Stimulated activated naive B cell treated with anti-CD40 and anti-IgM and Interleukin-4, amounts not matched to agents 10 μg/mL and 1 μg/mL and 100 μg/mL, for 72 hours (primary cell): Measurements from ENCODE around the gene PML.

Source experiments
- ATAC-seq, 2 donors: fragments of 150-1000 bp; cut with Tn5 transposase; replicated peaks; 2 replicates each; pipeline ENCODE4 v1.10.0; 2021; ENCODE audit warnings: moderate library complexity in 1 of 2
- DNase-seq: peaks from one replicate; pipeline ENCODE4 v3.0.0; 2021
- H3K27ac Mint-ChIP-seq: one replicate; pipeline ENCODE4 v1.8.0; 2022; ENCODE audit warnings: mild to moderate bottlenecking, mixed read lengths
- H3K27me3 Mint-ChIP-seq, 2 donors: one replicate each; pipeline ENCODE4 v1.8.0; 2022; ENCODE audit warnings: mixed read lengths in 2 of 2
- H3K36me3 Mint-ChIP-seq, 2 donors: one replicate each; pipeline ENCODE4 v1.8.0; 2022; ENCODE audit warnings: mixed read lengths in 2 of 2, mild to moderate bottlenecking in 1 of 2
- H3K4me1 Mint-ChIP-seq, 2 donors: one replicate each; pipeline ENCODE4 v1.8.0; 2022; ENCODE audit warnings: mixed read lengths in 2 of 2, mild to moderate bottlenecking in 1 of 2
- H3K4me3 Mint-ChIP-seq, 2 donors: one replicate each; pipeline ENCODE4 v1.8.0; 2022; ENCODE audit warnings: mild to moderate bottlenecking in 2 of 2, mixed read lengths in 2 of 2, moderate library complexity in 1 of 2
- H3K9me3 Mint-ChIP-seq, 2 donors: one replicate each; pipeline ENCODE4 v1.8.0; 2022; ENCODE audit warnings: mixed read lengths in 2 of 2, mild to moderate bottlenecking in 1 of 2

PML gene

GRCh38 chr15:74022706-74023470 lies 28.4 kb downstream of the PML start:
- no peak for DNase-seq
- Mint-ChIP-seq H3K36me3 (peaks cover 37 to 43% of the 10 kb centered on the region in 2 donors), H3K9me3 (no peaks in the 10 kb centered on the region), H3K27me3 (no peaks in the 10 kb centered on the region), H3K4me1 (peaks cover 4 to 11% of the 10 kb centered on the region in 2 donors), H3K4me3 (no peak overlapping the region), H3K27ac (peak overlapping the region; percentile 59)
- no peak for ATAC-seq

GRCh38 chr15:74024687-74025086 lies 30.2 kb downstream of the PML start:
- Mint-ChIP-seq H3K4me3 (no peak overlapping the region), H3K27ac (peak overlapping the region; percentile 32), H3K4me1 (peaks cover 3 to 11% of the 10 kb centered on the region in 2 donors)

GRCh38 chr15:74025436-74025835 lies 30.9 kb downstream of the PML start:
- Mint-ChIP-seq H3K36me3 (peaks cover 39 to 55% of the 10 kb centered on the region in 2 donors), H3K27me3 (no peaks in the 10 kb centered on the region), H3K9me3 (no peaks in the 10 kb centered on the region), H3K4me1 (peaks cover 2 to 11% of the 10 kb centered on the region in 2 donors), H3K27ac (no peak overlapping the region), H3K4me3 (no peak overlapping the region)
- no peak for DNase-seq
- no peak for ATAC-seq

More at GRCh38 chr15:74024687-74025086, 30.2 kb downstream of the PML start:
- no peak for DNase-seq
- ATAC-seq: no peak
- H3K36me3 Mint-ChIP-seq: peaks cover 35 to 49% of the 10 kb centered on the region in 2 donors
- no peaks in the 10 kb centered on the region for H3K9me3 Mint-ChIP-seq
- no peaks in the 10 kb centered on the region for H3K27me3 Mint-ChIP-seq

GRCh38 chr15:74027688-74028087 lies 33.2 kb downstream of the PML start:
- peaks cover 0 to 6% of the 10 kb centered on the region in 2 donors for H3K4me1 Mint-ChIP-seq
- no peak for ATAC-seq
- peaks cover 36 to 55% of the 10 kb centered on the region in 2 donors for H3K36me3 Mint-ChIP-seq
- no peaks in the 10 kb centered on the region for H3K9me3 Mint-ChIP-seq
- no peak overlapping the region for H3K27ac Mint-ChIP-seq
- H3K27me3 Mint-ChIP-seq: no peaks in the 10 kb centered on the region
- no peak for DNase-seq
- no peak overlapping the region for H3K4me3 Mint-ChIP-seq

- H3K4me1 Mint-ChIP-seq: peaks cover 0 to 2% of the 10 kb centered on the region in 2 donors
- DNase-seq: no peak
- no peaks in the 10 kb centered on the region for H3K27me3 Mint-ChIP-seq
- peaks cover 31 to 51% of the 10 kb centered on the region in 2 donors for H3K36me3 Mint-ChIP-seq
- H3K4me3 Mint-ChIP-seq: no peak overlapping the region
- H3K9me3 Mint-ChIP-seq: no peaks in the 10 kb centered on the region
- H3K27ac Mint-ChIP-seq: no peak overlapping the region
- ATAC-seq: no peak
Observed at GRCh38 chr15:74028646-74029045, 34.1 kb downstream of the PML start.

GRCh38 chr15:74032046-74032445 lies 37.5 kb downstream of the PML start:
- peaks cover 38 to 64% of the 10 kb centered on the region in 2 donors for H3K36me3 Mint-ChIP-seq
- no peak overlapping the region for H3K4me3 Mint-ChIP-seq
- peak overlapping the region; percentile 49 for H3K27ac Mint-ChIP-seq
- no peaks in the 10 kb centered on the region for H3K9me3 Mint-ChIP-seq
- peaks cover 0 to 2% of the 10 kb centered on the region in 2 donors for H3K4me1 Mint-ChIP-seq
- ATAC-seq (no peak), DNase-seq (no peak)
- no peaks in the 10 kb centered on the region for H3K27me3 Mint-ChIP-seq

- ATAC-seq (peak in 1 of 2 donors; percentile 45), DNase-seq (no peak)
- peak overlapping the region; percentile 37 for H3K27ac Mint-ChIP-seq
- H3K4me3 Mint-ChIP-seq: no peak overlapping the region
- peaks cover 47 to 69% of the 10 kb centered on the region in 2 donors for H3K36me3 Mint-ChIP-seq
- H3K4me1 Mint-ChIP-seq: peaks cover 0 to 2% of the 10 kb centered on the region in 2 donors
- H3K27me3 Mint-ChIP-seq: no peaks in the 10 kb centered on the region
- H3K9me3 Mint-ChIP-seq: no peaks in the 10 kb centered on the region
Observed at GRCh38 chr15:74032606-74033561, 38.4 kb downstream of the PML start.

GRCh38 chr15:74034206-74034755 lies 39.8 kb downstream of the PML start:
- Mint-ChIP-seq H3K4me3 (no peak overlapping the region), H3K4me1 (peaks cover 0 to 2% of the 10 kb centered on the region in 2 donors), H3K27me3 (no peaks in the 10 kb centered on the region), H3K27ac (no peak overlapping the region), H3K36me3 (peaks cover 53 to 71% of the 10 kb centered on the region in 2 donors), H3K9me3 (no peaks in the 10 kb centered on the region)
- no peak for DNase-seq
- ATAC-seq: no peak

- no peak overlapping the region for H3K4me3 Mint-ChIP-seq
- peaks cover 49 to 66% of the 10 kb centered on the region in 2 donors for H3K36me3 Mint-ChIP-seq
- H3K27me3 Mint-ChIP-seq: no peaks in the 10 kb centered on the region
- H3K27ac Mint-ChIP-seq: no peak overlapping the region
- peaks cover 0 to 2% of the 10 kb centered on the region in 2 donors for H3K4me1 Mint-ChIP-seq
- no peaks in the 10 kb centered on the region for H3K9me3 Mint-ChIP-seq
- no peak for DNase-seq
- ATAC-seq: no peak
Observed at GRCh38 chr15:74035121-74036017, 40.9 kb downstream of the PML start.

- peak overlapping the region; percentile 52 for H3K27ac Mint-ChIP-seq
- DNase-seq: no peak
- peaks cover 0 to 2% of the 10 kb centered on the region in 2 donors for H3K4me1 Mint-ChIP-seq
Observed at GRCh38 chr15:74036271-74037170, 42.0 kb downstream of the PML start.

GRCh38 chr15:74037171-74038117 lies 42.9 kb downstream of the PML start:
- Mint-ChIP-seq H3K4me3 (no peak overlapping the region), H3K4me1 (peaks cover 0 to 2% of the 10 kb centered on the region in 2 donors), H3K27me3 (no peaks in the 10 kb centered on the region), H3K36me3 (peaks cover 49 to 70% of the 10 kb centered on the region in 2 donors), H3K9me3 (no peaks in the 10 kb centered on the region), H3K27ac (peak overlapping the region; percentile 27)
- ATAC-seq (no peak), DNase-seq (no peak)

More at GRCh38 chr15:74036271-74037170, 42.0 kb downstream of the PML start:
- no peak for ATAC-seq
- Mint-ChIP-seq H3K9me3 (no peaks in the 10 kb centered on the region), H3K27me3 (no peaks in the 10 kb centered on the region), H3K36me3 (peaks cover 51 to 68% of the 10 kb centered on the region in 2 donors), H3K4me3 (no peak overlapping the region)
